HG02588 (cell line): ENCODE data around the gene TTC39C.

Experiments
- ATAC-seq: cut with Tn5 transposase; IDR thresholded peaks from one replicate; pipeline ENCODE4 v1.9.1; 2021; ENCODE audit warnings: mild to moderate bottlenecking, moderate library complexity; ENCODE audit not compliant: unreplicated experiment

Gene TTC39C

GRCh38 chr18:24014062-24014985 lies at the start of gene TTC39C:
TTC39C (plus strand) TSS chr18:24014754; CDS start chr18:24014872, 118 bp downstream.
- ATAC-seq = peak; percentile 44

- no peak for ATAC-seq
These were observed 47.6 kb upstream of the TTC39C start for GRCh38 chr18:23966909-23967308.

- ATAC-seq = peak; percentile 65
These were observed 47.0 kb upstream of the TTC39C start for GRCh38 chr18:23967321-23968089.

GRCh38 chr18:23968638-23969604 lies 45.6 kb upstream of the TTC39C start:
- no peak for ATAC-seq

GRCh38 chr18:23969664-23970063 lies 44.9 kb upstream of the TTC39C start:
- no peak for ATAC-seq

GRCh38 chr18:23970161-23971096 lies 44.1 kb upstream of the TTC39C start:
- ATAC-seq = no peak

- ATAC-seq = no peak
These were observed 43.5 kb upstream of the TTC39C start for GRCh38 chr18:23971097-23971440.

- no peak for ATAC-seq
These were observed 42.8 kb upstream of the TTC39C start for GRCh38 chr18:23971666-23972230.

GRCh38 chr18:23972453-23972852 lies 42.1 kb upstream of the TTC39C start:
- peak; percentile 72 for ATAC-seq

GRCh38 chr18:23977103-23977502 lies 37.5 kb upstream of the TTC39C start:
- ATAC-seq = no peak

GRCh38 chr18:23977719-23978483 lies 36.7 kb upstream of the TTC39C start:
- ATAC-seq = no peak

GRCh38 chr18:23981369-23981980 lies 33.1 kb upstream of the TTC39C start:
- no peak for ATAC-seq

- ATAC-seq = no peak
These were observed 32.1 kb upstream of the TTC39C start for GRCh38 chr18:23982155-23983079.

GRCh38 chr18:23983112-23983511 lies 31.4 kb upstream of the TTC39C start:
- no peak for ATAC-seq

- ATAC-seq = no peak
These were observed 27.8 kb upstream of the TTC39C start for GRCh38 chr18:23986600-23987359.
